Activated naive CD8-positive, alpha-beta T cell treated with anti-CD3 and anti-CD28 coated beads, Interleukin-2, amount 50 U/mL, for 16 hours (primary cell): ENCODE data around the gene C11orf97.
"Not testable (repeated sequence)": the region's sequence is repeated elsewhere in the genome, so short reads cannot be mapped to it uniquely, and the experiment has no call there.

ENCODE experiments used
- DNase-seq: peaks from one replicate; pipeline ENCODE4 v3.0.0-alpha.2; 2020; ENCODE audit warnings: low read depth, low spot score

The C11orf97 gene, protein sequence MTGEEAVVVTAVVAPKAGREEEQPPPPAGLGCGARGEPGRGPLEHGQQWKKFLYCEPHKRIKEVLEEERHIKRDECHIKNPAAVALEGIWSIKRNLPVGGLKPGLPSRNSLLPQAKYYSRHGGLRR

GRCh38 chr11:94511932-94512781, at the start of gene C11orf97:
Gene C11orf97, plus strand, starts transcription at chr11:94512461. Its CDS starts 68 bp downstream, at chr11:94512529.
- DNase-seq = peak; percentile 2

DNA sequence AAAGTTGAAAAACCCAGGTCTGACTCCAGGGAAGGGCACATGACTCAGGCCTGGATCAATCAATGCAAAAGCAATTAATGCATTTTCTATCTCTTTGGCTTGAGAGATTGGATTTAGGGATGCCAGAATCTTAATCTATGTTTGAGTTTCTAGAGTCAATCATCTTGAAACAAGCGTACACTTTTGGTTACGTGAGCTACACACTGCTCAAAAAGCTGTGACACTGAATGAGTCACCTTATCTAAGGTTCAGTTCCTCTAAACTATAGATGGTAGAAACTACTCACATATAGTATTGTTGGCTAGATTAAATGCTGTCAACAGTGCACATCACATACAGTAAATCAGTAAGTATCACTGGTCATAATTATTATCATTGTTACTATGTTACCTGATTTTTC, 42.8 kb upstream of the C11orf97 start:
- DNase-seq = no peak

DNA sequence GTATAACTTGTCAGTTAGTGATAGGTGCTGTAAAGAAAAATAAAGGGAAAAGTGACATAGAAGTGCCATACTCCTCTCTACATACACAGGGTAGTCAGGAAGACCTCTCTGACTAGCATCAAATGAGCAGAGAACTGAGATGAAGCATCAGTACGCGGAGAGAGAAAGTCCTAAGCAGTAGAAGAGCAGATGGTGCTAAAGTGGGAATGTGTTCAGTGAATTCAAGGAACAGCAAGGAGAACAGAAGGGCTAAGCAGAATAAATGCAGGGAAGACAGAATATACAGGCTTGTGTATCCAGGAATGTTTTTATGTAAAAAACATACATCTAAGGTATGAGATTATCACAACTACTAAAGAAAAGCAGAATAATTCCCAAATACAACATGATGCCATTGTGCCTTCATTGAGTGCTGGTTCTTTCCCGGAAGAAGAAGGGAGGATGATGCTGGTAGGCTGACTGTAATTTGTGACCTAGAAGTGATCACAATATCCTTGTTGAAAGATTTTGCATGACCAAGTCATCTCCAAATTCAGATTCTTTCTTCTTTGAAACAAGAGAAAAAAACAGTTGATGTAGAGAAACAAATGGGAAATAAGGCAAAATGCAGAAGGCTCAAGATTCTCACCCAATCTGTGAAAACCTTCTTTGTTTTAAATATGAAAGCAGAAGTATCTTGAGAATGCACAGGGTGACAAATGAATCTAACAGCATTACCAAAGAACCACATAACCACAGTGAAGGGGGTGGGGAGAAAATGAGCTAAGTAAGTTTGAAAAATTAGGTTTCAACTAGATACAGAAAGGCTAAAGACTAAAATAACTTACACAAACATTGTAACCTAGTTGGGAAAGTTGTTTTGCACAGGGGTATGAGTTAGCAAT, 39.1 kb upstream of the C11orf97 start:
- no peak for DNase-seq

DNA sequence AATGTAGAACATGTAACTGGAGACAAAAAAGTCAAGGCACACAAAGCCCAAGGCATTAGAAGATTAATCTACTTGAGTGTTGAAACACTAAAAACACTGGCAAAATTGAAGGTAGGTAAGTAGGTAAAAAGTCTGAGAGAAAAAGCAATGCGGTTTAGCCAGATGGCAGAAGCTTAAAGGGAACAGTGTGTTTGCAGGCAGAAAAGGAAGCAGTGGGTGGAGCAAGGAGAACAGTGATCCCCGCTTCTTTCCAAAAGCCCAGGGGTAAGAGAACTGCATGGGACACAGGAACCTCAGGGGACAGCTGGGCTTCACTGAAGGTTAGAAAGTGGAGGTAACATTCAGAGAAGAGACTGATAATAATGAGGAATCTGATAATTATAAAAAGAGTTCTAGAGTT, 34.6 kb upstream of the C11orf97 start:
- DNase-seq = no peak

GRCh38 chr11:94481342-94481741, 30.9 kb upstream of the C11orf97 start:
- DNase-seq = no peak

DNA sequence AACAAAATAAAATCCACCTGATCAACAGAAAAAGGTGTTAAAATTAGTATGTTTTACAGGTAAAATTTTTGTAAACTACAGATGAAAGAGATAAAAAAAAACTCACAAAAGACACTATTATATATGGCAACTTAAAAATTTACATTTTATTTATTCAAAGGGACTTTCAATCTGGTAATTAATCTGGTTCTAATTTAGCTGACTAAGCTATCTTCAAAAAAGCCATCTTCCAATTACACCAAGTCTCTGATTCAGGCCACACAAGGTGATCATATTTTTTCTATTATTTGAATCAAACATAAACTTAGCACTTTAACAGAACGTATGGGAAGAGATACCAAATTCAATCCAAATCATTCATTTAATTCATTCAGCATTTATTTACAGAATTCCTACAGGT, 26.2 kb upstream of the C11orf97 start:
- DNase-seq = no peak

- DNase-seq = peak; percentile 90
These were observed 18.8 kb upstream of the C11orf97 start, which contains the start of the genes ANKRD49 and MRE11 for GRCh38 chr11:94493281-94494125. Gene ANKRD49, plus strand, starts transcription at chr11:94493984. Its CDS starts 2,710 bp downstream, at chr11:94496694. Gene MRE11, minus strand, starts transcription at chr11:94493844. Its CDS starts 1,043 bp downstream, at chr11:94492801.

DNA sequence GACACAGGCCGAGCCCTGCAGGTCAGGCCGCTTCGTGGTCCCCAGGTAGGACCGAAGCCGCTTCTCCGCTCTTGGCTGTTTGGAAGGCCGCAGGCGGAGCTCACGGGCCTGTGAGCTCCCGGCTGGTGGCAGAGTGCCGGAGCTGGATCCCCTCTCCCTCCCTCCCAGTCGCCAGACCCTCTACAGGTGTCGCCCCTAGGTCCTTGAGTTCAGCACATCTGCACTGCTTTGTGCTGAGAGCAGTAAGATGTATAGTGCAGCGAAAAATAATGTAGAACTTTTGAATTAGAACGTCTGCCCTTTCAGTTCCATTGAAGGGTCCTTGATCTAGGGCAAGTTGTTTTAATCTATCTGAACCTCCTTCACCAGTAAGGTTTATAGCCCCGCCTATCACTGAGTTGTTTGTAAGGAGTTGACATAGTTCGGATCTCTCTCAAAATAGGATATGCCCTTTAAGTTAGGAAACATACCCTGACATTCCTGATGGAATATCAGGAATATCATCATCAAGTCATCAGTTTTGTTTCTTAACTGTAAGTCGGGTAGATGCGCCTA, 18.1 kb upstream of the C11orf97 start:
- DNase-seq = no peak

DNA sequence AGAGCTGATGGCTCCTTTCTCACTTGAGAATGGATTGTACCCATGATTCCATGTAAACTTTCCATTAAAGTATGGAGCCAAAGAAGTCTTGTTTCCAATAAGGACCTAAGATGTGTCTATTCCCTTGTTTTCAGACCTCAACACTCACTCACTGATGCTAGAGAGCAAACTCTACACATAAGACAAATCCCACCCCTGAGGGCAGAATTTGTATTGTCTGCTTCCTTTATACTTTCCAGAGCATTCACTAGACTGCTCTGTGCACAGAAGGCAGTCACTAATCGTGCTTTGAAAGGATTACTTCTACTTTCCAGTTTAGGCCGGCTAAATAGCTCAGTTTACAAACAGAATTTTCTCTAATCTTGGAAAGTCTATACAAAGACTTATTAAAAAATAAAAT, 12.1 kb upstream of the C11orf97 start:
- DNase-seq = no peak

GRCh38 chr11:94501522-94501921, 10.7 kb upstream of the C11orf97 start:
- DNase-seq = no peak

GRCh38 chr11:94504689-94505293, 7.5 kb upstream of the C11orf97 start:
- DNase-seq = no peak

DNA sequence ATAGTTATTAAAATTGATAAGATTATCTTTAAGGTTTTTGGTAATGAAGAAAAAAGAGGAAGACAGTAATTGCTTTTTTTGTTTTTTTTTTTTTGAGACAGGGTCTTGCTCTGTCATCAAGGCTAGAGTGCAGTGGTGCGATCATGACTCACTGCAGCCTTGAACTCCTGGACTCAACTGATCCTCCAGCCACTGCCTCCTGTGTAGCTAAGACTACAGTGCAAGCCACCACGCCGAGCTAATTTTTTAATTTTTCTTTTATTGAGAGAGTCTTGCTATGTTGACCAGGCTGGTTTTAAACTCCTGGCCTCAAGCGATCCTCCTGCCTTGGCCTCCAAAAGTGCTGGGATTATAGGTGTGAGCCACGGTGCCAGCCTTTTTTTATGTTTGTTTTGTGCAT, 5.7 kb upstream of the C11orf97 start:
- DNase-seq = not testable (repeated sequence)

- no peak for DNase-seq
These were observed 4.8 kb upstream of the C11orf97 start for GRCh38 chr11:94507485-94507884.

- no peak for DNase-seq
These were observed 830 bp downstream of the C11orf97 start for GRCh38 chr11:94513091-94513490.

DNA sequence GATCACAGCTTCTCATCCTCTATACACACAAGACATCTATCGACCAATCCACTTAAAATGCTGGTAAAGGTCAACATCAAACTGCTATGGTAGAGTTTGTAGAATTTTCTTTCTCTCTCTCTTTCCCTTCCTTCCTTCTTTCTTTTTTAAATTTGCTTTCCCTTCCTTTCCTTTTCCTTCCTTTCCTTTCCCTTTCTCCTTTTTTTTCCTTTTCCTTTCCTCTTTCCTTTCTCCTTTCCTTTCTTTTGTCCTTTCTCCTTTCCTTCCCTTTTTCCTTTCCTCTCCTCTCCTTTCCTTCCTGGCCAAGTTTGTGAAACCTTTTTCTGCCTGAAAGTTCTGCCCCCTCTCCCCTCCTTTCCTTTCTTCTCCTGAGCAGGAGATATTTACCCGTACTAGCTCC, 3.1 kb downstream of the C11orf97 start:
- DNase-seq = no peak

DNA sequence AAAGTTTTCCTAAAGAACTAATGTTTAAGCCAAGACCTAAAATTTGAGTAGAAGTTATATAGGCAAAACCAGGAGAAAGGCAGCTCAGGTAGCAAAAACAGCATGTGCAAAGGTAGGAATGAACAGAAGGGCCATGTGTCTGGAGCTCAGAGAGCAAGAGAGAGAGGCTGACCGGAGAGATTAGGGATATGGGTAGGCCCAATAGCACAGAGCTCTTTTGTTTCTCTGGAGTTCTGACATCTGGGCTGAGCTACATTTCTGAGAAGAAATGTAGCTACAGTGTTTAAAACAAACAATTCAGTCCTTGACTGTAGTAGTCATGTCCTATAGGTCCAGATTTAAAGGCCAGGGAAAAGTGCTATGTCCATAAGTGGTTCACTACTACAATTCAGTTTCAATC, 4.5 kb downstream of the C11orf97 start:
- no peak for DNase-seq

DNA sequence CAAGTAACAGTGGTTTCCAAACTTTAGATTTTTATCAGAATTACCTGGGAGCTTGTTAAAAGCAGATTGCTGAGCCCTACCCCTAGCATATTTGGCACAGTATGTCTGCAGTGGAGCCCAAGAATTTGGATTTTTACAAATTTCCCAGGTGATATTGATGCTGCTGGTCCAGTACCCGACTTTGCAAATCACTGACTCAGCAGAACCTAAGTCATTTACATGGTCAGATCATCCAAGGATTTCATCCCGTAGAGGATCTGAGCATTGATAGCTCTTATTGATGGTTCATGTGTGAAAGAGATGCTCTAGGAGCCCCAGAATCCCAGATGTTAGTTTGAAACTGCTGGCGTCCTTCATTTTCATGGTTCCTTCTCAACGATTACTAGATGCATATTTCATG, 6.0 kb downstream of the C11orf97 start:
- no peak for DNase-seq

DNA sequence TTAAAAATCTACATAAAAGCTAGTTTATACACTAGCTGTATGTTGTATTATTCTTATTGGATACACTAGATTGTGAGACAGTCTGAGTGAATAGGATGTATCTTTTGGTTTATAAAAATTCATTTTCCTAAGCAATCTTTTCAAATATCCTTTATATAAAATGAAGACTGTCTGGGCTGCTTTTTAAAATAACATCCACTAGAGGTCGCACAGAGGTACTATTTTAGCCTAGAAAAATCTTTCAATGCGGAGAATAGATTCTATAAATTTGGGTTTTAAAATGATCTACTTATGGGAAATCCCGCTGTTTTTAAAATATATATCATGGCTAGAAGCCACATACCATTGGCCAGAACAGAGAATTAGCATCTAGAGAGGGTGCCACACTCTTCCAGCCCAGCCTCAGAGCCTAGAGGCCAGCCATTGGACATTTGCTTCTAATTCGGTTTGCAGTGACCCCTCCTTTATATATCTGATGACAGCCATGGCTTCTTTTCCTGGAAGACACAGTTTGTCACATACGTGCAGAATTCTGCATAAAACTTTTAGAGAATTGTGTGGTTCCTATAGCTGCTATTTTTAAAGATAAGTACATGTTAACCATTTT, 7.3 kb downstream of the C11orf97 start:
- no peak for DNase-seq

DNA sequence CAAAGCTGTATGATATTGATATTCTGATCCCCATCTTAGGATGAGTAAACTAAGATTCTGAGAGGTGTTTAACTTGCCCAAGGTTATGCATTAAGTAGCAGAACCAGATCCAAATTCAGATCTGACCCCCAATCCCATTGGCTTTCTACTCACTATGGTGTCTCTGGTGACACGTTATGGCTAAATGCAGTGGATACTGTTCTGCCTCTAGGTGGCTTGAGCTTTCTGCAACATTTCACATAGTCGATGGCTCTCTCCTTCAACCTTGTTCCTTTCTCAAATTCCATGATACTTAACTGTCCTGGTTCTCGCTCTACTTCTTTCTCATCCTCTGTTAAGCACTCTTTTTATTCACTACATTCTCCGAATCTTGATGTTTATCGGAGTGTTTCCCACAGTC, 9.4 kb downstream of the C11orf97 start:
- no peak for DNase-seq

DNA sequence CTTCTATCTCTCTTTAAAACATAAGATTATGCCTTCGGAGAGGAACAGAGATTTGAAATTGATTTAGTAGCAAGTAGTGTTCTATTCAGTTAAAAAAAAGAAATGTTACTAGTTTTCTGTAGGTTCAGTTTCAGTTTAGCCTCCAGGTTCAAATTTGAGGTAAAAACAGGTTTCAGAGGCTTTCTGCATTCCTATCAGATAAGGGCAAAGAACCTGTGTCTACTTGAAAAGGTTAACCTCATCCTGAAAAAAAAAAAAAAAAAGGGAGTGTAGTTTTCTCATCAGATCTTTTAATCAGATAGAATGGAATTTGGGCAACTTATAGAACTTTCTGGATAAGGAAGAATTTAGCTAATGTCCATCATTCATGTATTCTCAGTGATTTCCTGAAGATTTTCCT, 12.1 kb downstream of the C11orf97 start:
- DNase-seq = no peak
